Measurements from ENCODE around the gene PANK3.
"Not testable (repeated sequence)": the region's sequence is repeated elsewhere in the genome, so short reads cannot be mapped to it uniquely, and the experiment has no call there.

Gene PANK3

DNA sequence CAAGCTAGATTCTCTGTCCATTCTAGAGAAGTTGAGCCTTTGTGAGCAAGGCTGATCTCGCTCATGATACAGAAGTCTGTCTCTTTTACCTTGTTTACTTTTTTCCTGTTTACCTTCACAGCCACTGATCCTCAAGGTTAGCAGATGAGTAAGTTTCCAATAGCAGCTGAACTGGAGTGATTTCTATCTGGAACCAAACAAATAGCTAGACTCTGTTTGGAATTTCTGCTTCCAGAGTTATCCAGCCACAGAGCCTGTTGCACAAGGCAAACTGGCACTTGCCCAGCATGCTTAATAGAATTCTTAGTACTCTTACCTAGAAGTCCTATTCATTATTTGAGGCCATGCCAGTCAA, 12.8 kb upstream of the PANK3 start:
- no peak for DNase-seq (ENCODE audit: low read depth)

DNA sequence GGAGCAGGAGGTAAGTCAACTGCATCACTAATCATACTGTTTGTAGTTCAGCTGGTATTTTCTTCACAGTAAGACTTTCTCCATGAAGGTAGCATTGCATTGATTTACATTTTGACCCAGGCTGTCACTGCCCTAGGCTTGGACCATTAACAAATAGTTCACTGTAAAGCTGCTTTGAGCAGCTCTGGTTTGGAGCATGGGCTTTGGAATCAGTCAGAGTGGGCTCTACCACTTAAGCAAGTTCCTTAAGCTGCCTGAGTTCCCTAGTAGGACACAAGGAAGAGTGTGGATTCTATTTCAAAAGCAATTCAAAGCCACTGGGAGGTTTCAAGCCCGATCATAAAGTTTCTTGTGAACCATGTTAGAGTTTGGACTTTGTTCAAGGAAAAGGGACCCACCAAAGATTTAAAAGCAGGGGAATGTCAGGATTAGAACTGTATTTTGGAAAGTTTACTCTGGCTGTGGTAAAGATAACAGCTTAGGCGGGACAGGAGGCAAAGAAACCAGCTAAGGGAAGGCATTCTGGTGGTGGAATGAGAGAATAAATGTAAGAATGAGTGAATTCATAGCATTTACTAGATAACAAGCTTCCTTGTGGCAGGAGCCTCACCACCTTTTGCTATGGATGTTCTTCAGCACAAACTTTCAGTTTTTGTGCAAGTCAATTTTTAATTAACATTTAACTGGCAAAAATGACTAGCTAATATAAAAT, 12.3 kb upstream of the PANK3 start:
- DNase-seq (ENCODE audit: low read depth) = no peak

DNA sequence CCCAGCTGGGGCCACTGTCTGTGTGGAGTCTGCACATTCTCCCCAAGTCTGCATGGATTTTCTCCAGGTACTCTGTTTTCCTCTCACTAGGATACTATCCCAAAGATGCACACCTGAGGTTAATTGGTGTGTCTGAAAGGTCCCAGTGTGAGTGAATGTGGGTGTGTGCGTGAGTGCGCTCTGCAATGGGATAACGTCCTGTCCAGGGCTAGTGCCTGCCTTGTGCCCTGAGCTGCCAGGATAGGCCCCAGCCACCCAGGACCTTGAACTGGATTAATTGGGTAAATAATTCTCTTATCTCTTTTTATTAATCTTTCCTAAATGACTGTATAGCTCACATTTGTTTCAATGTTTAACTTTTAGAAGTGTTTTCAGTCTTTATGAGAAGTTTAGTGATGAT, 11.5 kb upstream of the PANK3 start:
- DNase-seq (ENCODE audit: low read depth) = no peak

DNA sequence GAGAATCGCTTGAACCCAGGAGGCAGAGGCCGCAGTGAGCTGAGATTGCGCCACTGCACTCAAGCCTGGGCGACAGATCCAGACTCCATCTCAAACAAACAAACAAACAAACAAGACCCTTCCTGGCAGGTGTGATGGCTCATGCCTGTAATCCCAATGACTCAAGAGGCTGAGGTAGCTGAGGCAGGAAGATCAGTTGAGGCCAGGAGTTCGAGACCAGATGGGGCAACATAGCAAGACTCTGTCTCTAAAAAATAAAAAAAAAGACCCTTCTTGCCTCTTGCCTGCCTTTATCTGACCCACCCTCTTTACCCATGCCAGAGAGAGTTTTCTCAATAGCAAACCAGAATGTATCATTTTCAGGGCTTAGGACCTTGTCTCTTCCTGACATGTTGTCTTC, 8.8 kb upstream of the PANK3 start:
- DNase-seq (ENCODE audit: low read depth) = no peak

DNA sequence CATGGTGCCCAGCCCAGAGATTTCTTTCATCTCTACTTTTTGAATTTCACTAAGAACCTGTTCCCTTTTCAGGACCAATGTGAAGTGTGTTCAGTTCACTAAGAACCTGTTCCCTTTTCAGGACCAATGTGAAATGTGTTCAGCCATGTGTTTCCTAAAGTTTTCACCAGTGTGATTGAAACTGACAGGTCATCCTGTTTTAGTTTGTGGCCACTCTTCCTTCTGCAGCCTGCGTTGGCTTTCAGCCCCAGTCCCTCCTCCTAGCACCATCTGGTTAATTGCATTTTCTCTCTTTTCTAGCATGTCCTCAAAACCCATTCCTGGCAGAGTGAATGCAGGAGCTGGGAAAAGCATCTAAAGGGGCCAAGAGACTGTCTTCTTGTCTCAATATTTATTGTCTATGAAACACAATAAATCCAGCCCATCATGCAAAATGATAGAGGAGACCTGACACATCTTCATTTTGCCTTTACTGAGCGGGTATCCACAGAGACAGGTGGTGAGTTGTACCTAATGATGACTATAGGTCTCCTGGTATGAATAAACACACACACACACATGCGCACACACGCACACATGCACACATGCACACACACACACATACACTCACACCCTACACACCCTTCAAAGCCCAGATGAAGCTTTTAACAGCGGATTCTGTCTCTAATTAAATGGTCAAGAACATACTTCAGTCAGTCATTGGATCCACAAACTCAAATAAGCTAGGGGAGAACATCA, 6.1 kb upstream of the PANK3 start:
- DNase-seq (ENCODE audit: low read depth) = no peak

DNA sequence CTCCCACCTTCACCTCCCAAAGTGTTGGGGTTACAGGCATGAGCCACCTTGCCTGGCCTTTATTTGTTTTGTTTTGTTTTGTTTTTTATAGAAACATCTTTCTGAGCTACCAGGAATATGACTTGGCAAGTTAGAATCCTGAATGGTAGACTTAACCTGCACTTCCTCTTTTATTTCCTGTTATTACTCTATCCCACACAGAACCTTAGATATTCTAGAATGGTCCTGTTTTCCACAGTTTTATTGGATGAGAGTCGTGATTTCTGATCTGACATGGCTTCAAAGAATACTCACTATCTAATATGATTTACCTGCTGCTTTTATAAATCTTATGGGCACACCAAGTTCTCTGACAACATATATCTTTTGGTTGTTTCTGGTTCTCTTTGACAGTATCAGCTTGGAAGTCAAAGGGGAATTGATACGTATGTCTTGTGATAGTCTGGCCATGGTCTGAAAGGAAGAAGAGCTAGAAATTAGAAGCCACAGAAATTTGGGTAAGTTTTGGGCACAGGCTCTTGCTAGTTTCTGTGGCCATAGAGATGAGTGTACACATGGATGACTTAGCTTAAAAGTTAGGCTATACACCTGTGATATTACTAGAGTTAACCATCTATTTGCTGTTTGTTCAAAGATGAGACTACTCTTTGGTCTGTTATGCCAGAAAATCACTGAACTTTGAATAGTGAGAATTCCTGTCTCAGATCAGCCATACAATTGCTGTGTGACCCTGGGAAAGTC, 4.7 kb upstream of the PANK3 start:
- no peak for DNase-seq (ENCODE audit: low read depth)

DNA sequence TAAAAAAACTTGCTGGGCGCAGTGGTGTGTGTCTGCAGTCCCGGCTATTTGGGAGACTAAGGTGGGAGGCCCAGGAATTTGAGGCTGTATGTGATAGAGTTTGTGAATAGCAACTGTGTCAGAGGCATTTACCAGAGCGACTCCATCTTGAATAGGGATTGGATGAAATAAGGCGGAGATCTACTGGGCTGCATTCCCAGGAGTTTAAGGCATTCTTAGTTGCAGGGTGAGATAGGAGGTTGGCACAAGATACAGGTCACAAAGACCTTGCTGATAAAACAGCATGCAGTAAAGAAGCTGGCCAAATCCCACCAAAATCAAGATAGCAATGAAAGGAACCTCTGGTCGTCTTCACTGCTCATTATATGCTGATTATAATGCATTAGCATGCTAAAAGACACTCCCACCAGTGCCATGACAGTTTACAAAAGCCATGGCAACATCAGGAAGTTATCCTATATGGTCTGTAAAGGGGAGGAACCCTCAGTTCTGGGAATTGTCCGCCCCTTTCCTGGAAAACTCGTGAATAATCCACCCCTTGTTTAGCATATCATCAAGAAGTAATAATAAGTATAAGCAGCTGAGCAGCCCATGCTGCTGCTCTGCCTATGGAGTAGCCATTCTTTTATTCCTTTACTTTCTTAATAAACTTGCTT, 1.8 kb upstream of the PANK3 start:
- DNase-seq (ENCODE audit: low read depth) = not testable (repeated sequence)

DNA sequence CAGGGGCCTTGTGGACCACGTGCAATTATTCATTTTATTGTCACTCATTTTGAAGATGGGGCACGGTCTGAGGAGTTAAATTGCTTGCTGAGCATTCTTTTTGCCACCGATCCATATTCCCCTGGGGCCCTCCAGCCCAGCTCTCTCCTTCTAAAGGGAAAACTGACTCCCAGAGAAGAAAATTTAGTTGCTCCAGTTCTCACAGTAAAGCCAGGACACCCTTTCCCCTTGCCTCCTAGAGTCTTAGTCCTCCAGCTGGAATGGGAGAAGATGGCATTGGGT, 1.0 kb upstream of the PANK3 start:
- no peak for DNase-seq (ENCODE audit: low read depth)

DNA sequence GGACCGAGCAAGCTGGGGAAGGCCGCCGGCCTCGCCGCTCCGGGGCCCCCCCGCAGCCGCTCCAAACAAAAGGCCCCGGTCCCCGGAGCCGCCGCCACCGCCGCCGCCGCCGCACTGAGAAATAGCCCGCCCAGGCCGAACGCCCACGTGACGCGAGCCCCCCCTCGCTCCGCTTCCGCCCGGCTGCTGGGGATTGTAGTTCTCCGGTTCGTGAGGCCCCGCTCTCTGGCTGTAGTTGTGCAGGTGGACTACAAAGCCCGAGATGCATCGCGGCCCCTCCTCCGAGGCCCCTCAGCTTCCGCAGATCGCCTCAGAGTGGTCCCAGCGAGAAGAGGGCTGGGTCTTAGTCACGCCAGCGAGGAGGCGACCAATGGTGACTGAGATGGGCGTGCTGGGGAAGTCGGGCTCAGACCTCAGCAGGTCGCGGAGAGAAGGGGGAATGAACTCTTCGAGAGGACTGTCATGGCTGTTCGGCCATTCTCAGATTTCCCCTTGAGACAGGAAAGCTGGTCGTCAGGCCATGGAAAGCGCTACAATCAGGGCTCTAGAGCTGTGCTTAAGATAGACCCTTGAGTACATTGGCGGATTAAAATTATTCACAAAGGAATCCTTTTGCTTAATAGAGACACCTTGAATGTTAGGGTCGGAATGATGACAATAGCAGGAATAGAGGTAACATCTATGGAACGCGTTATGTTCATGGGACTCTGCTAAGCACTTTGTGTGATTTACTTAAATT, 489 bp upstream of the PANK3 start:
- DNase-seq (ENCODE audit: low read depth) = peak; percentile 83

DNA sequence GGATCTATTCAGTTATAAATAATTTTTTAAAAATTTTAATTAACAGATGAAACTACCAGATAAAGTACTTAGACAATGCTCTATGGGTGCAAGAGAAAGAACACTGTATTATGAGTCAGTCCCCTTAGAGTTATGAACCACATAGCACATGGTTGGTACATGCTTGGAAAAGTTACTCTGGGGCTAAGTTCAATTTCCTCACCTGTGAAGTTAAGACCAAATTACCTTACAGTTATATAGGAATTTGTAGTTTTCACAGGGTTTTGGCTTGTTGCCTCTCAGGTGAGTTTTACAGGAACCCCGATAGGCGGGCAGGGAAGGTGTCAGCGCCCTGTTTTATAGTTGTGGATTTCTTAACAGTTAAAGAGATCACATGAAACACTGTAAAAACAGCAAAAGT, 1.2 kb downstream of the PANK3 start:
- DNase-seq (ENCODE audit: low read depth) = no peak

DNA sequence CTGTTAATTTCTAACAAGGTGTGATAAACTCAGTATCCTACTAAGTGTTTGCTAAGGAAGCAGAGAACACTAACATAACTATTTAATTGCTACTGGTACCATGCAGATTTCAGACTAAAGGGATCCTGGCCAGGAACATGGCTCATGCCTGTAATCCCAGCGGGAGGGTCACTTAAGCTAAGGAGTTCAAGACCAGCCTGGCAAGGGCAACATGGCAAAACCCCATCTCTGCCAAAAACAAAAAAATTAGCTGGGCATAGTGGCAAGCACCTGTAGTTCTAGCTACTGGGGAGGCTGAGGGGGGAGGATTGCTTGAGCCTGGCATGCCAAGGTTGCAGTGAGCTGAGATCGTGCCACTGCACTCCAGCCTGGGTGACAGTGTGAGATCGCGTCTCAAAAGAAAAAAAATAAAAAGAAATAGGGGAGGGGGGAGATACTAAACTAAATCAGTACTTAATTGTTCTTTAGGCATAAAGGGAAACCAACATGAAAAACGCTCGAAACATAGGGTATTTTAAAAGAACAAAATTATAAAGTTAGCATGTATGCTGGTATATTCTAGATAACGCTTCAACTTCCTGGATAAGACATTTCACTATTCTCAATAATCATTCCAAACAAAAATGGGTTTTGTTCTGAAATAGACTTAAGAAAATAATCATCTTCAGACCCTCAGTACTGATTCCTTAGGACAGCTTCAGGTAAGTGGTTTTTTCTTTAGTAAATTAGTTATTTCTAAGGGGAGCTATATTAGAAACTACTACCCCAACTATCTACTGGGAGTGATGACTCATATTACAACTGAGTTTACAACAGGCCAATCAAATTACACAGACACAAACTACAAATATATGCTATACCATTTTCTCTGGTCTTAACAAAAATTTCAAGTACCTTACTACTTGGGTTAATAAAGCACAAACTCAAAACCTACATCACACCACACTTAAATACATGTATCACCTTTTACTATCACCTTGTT, 3.5 kb downstream of the PANK3 start:
- DNase-seq (ENCODE audit: low read depth) = no peak

DNA sequence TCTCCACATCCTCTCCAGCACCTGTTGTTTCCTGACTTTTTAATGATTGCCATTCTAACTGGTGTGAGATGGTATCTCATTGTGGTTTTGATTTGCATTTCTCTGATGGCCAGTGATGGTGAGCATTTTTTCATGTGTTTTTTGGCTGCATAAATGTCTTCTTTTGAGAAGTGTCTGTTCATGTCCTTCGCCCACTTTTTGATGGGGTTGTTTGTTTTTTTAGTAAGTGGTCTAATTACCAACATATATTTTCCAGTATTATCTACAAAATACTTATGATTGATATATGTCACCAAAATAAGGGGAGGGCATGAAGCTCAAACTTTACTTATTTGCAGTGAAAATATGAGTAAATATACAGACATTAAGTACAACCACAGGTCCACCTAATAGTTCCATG, 5.0 kb downstream of the PANK3 start:
- DNase-seq (ENCODE audit: low read depth) = not testable (repeated sequence)

DNA sequence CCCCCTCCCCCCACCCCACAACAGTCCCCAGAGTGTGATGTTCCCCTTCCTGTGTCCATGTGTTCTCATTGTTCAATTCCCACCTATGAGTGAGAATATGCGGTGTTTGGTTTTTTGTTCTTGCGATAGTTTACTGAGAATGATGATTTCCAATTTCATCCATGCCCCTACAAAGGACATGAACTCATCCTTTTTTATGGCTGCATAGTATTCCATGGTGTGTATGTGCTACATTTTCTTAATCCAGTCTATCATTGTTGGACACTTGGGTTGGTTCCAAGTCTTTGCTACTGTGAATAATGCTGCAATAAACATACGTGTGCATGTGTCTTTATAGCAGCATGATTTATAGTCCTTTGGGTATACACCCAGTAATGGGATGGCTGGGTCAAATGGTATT, 5.5 kb downstream of the PANK3 start:
- DNase-seq (ENCODE audit: low read depth) = not testable (repeated sequence)

DNA sequence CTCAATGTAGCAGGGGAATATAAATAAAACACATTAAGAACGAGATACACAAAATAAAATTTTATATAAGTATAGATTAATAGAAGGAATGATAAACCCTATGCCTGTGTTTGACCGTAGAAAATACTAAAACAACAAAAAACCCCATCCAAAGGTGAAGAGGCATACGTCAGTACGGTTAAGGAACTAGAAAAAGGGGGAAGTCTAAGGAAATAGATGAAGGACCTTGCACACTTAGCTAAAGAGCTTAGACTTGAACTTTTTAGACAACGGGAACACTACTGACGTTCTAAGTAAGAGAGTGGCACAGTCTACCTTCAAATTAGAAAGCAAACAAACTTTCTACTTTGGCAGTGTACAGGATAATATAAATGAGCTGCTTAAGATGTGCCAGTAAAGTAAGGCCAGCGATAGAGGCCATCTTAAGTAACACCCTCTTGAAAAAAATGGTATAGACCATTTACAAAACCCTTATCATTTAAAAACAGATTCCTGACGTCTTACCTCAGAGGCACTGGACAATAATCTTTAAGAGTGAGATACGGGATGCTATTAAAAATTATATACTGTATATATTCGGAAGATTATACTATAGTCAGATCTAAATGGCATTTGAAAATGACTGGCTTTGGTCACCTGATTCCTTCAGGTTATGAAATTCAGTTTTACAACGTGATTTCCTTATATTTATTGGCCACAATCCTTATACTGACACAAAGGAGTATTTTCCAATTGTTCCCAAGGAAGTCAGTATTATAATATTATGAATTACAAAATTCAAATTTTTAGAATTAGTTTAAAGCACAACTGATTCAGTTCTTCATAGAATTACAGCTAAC, 8.5 kb downstream of the PANK3 start:
- no peak for DNase-seq (ENCODE audit: low read depth)

DNA sequence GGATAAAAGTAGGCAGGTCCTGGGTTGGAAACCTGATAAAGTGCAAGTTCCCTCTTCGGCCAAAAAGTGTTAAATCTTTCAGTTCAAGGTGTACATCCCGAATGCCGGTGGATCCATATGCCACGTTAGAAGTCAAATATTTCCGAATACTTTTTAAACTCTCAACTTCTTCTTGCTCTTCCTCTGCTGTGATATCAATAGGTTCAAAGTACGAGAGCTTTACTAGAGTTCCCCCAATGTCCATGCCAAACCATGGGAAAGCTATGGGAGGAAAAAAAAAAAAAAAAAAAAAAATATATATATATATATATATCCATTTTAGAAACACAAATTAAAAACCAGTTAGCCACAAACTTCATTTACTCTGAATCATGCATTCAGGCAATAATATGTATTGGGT, 10.4 kb downstream of the PANK3 start:
- DNase-seq (ENCODE audit: low read depth) = no peak

DNA sequence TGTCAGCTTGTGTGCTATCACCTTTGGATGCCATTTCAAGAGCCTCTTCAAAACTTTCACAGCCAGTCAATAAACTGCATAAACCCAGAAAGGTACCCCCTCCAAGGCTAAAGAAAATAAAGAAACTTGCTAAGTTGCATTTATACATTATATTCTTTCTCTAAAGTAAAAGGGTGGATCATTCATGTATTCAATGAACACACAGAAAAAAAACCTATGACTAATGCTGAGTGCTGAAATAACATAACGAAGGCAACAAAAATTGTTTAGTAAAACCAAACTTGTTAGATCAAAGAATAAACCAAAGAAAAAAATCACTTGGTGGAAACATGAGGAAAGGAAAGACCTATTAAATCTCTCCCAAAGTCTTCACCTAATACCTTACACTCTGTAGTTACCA, 15.2 kb downstream of the PANK3 start:
- DNase-seq (ENCODE audit: low read depth) = no peak

DNA sequence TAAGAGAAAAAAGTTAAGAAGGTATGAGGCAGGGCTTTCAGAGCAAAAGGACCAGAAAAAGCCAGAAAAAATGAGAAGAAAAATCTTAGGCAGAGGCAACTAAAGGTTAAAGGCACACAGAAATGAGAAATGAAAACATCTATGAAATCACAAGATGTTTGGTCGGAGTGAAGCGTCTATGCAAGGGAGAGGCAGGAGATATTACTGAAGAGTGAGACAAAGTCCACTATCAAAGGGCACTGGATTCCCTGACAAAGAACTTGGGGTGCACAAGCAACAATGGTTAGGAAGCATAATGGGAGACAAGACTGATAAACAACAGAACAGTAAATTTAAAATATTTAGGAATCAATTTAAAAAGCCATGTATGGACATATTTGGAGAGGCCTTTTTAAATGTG, 16.9 kb downstream of the PANK3 start:
- DNase-seq (ENCODE audit: low read depth) = no peak

DNA sequence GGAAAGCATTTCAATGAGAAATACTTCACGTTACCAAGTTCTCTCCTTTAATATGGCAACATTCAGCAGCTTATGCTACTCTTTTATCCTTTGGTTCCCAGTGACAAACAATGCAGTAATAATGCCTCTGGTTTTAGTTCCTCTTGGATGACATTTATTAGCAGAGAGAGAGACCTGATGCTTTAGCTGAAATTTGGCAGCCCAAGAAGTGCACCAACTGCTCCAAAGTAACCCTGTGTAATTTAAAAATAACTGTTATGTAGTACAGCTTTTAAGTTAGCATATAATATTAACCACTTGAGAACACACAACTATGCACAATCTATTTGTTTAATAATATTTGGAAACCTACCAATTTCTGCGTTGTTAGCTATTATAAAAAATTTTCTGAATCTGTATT, 21.8 kb downstream of the PANK3 start:
- no peak for DNase-seq (ENCODE audit: low read depth)

DNA sequence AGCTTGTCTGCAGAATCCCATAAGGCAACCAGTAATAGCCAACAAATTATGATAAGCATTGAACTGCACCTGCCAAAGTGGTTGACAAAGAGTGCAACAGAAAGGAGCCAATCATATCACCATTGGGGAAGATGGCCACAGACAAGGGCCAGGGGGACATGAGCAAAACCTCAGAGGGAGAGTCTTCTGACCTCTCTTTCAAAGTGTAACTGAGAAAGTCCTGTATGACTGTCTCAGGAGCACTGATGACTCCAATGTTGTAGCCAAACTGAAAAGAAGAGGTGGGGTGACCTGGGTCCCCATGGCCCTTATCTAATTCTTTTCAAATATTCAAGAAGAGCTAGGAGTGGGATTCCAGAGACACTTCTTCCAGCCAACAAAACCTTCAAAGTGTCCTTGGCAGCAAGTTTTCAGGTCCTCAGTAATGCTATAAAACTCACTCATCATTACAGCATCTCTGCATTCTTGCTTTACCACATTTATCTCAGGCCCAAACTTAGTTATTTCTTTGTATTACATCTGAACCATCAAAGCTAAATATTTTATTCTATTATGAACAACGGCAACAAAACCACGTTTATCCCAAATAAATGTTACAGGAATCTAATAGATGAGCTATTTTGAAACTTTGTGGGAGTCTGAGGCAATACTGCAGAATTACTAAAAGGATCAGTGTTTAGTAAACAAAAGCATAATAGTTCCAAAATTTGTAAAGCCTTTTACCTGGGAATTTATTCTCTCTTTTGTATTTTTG, 25.6 kb downstream of the PANK3 start:
- DNase-seq (ENCODE audit: low read depth) = no peak

All from HS-27A (cell line).